ENCODE results near the gene GABRA6. TPM values are rescaled to one million over a fixed set of nuclear protein-coding genes. Genes with fewer than 3 reads are reported as not detected.

The GABRA6 gene
- total RNA-seq, 1 donor from 2014 or later: not detected

GRCh38 chr5:161703528-161703927, 18.0 kb downstream of the GABRA6 start:
- H4K20me1 ChIP-seq (ENCODE audit: low read depth): no peaks in the 10 kb centered on the region
- H2AFZ ChIP-seq (replicated peaks): no peak overlapping the region
- H3K36me3 ChIP-seq: no peaks in the 10 kb centered on the region
- H3K4me3 ChIP-seq: no peak overlapping the region
- Mint-ChIP-seq H3K4me1 (no peaks in the 10 kb centered on the region), H3K27ac (no peak overlapping the region), H3K9me3 (no peaks in the 10 kb centered on the region), H3K36me3 (no peaks in the 10 kb centered on the region), H3K27me3 (ENCODE audit: insufficient read depth, low read depth) (peaks cover 2% of the 10 kb centered on the region), H3K4me3 (no peak overlapping the region)
- H3K9ac ChIP-seq: no peak overlapping the region
- H3K79me2 ChIP-seq (ENCODE audit: low read depth): no peaks in the 10 kb centered on the region
- no peak overlapping the region for H3K4me2 ChIP-seq
- DNase-seq (ENCODE audit: low spot score): no peak
- TF ChIP-seq EZH2 (IDR thresholded peaks at IDR 0.05): no peak
- no peak for TF ChIP-seq CTCF (IDR thresholded peaks at IDR 0.05)
- no peak for TF ChIP-seq EZH2phosphoT487 (IDR thresholded peaks at IDR 0.05)
- H3K4me1 ChIP-seq: no peaks in the 10 kb centered on the region
- H3K27me3 ChIP-seq: no peaks in the 10 kb centered on the region
- H3K9me3 ChIP-seq (ENCODE audit: low read depth): no peaks in the 10 kb centered on the region
- no peaks in the 10 kb centered on the region for H3F3A ChIP-seq (ENCODE audit: low read depth)
- no peak overlapping the region for H3K27ac ChIP-seq

- no peak overlapping the region for H3K27ac Mint-ChIP-seq
- no peak overlapping the region for H3K4me3 ChIP-seq
- H4K20me1 ChIP-seq (ENCODE audit: low read depth): no peaks in the 10 kb centered on the region
- H3K4me2 ChIP-seq: no peak overlapping the region
- no peak for TF ChIP-seq EZH2 (IDR thresholded peaks at IDR 0.05)
- no peak for TF ChIP-seq EZH2phosphoT487 (IDR thresholded peaks at IDR 0.05)
- TF ChIP-seq CTCF (IDR thresholded peaks at IDR 0.05): no peak
- no peaks in the 10 kb centered on the region for H3K36me3 Mint-ChIP-seq
- no peak overlapping the region for H2AFZ ChIP-seq (replicated peaks)
- no peak overlapping the region for H3K4me3 Mint-ChIP-seq
- no peaks in the 10 kb centered on the region for H3K36me3 ChIP-seq
- no peaks in the 10 kb centered on the region for H3K79me2 ChIP-seq (ENCODE audit: low read depth)
- H3K27me3 Mint-ChIP-seq (ENCODE audit: insufficient read depth, low read depth): no peaks in the 10 kb centered on the region
- H3K9ac ChIP-seq: no peak overlapping the region
- no peaks in the 10 kb centered on the region for H3K4me1 Mint-ChIP-seq
- no peaks in the 10 kb centered on the region for H3K27me3 ChIP-seq
- no peak for DNase-seq (ENCODE audit: low spot score)
- no peaks in the 10 kb centered on the region for H3K9me3 Mint-ChIP-seq
- H3K9me3 ChIP-seq (ENCODE audit: low read depth): no peaks in the 10 kb centered on the region
- H3K4me1 ChIP-seq: no peaks in the 10 kb centered on the region
- H3F3A ChIP-seq (ENCODE audit: low read depth): no peaks in the 10 kb centered on the region
- H3K27ac ChIP-seq: no peak overlapping the region
Observed at GRCh38 chr5:161707382-161707781, 21.9 kb downstream of the GABRA6 start.

DNA sequence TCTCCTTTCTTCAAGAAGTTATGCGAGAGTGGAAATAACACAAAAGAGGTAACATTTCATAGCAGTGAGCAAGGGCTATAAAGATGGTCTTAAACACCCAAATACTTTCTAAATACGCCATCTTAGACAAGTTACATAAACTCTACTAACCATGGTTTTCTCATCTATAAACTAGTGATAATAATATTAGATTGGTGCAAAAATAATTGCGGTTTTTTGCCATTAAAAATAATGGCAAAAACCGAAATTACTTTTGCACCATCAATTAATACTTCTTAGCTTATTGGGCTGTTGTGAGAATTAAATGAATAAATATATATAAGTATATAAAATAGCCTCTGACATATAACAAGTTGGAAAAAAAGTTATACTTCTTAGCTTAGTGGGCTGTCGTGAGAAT, 23.7 kb downstream of the GABRA6 start:
- no peak overlapping the region for H2AFZ ChIP-seq (replicated peaks)
- Mint-ChIP-seq H3K4me1 (no peaks in the 10 kb centered on the region), H3K27ac (no peak overlapping the region), H3K27me3 (ENCODE audit: insufficient read depth, low read depth) (no peaks in the 10 kb centered on the region), H3K36me3 (no peaks in the 10 kb centered on the region), H3K4me3 (no peak overlapping the region), H3K9me3 (no peaks in the 10 kb centered on the region)
- no peak for TF ChIP-seq EZH2phosphoT487 (IDR thresholded peaks at IDR 0.05)
- TF ChIP-seq CTCF (IDR thresholded peaks at IDR 0.05): no peak
- no peak for TF ChIP-seq EZH2 (IDR thresholded peaks at IDR 0.05)
- no peak for DNase-seq (ENCODE audit: low spot score)
- H4K20me1 ChIP-seq (ENCODE audit: low read depth): no peaks in the 10 kb centered on the region
- no peak overlapping the region for H3K27ac ChIP-seq
- H3K4me2 ChIP-seq: no peak overlapping the region
- H3K9me3 ChIP-seq (ENCODE audit: low read depth): no peaks in the 10 kb centered on the region
- no peak overlapping the region for H3K9ac ChIP-seq
- no peaks in the 10 kb centered on the region for H3K36me3 ChIP-seq
- no peaks in the 10 kb centered on the region for H3K4me1 ChIP-seq
- H3K4me3 ChIP-seq: no peak overlapping the region
- H3F3A ChIP-seq (ENCODE audit: low read depth): no peaks in the 10 kb centered on the region
- H3K79me2 ChIP-seq (ENCODE audit: low read depth): no peaks in the 10 kb centered on the region
- no peaks in the 10 kb centered on the region for H3K27me3 ChIP-seq
